HG03196 (cell line): ENCODE results near the gene SLC25A26.
"Not testable (repeated sequence)": the region's sequence is repeated elsewhere in the genome, so short reads cannot be mapped to it uniquely, and the experiment has no call there.

ENCODE experiments used
- ATAC-seq: cut with Tn5 transposase; IDR thresholded peaks from one replicate; pipeline ENCODE4 v1.9.1; 2021; ENCODE audit not compliant: unreplicated experiment

SLC25A26 gene

GRCh38 chr3:66406831-66407610 lies 186.2 kb downstream of the SLC25A26 start:
- ATAC-seq = no peak

GRCh38 chr3:66407611-66408218 lies 186.9 kb downstream of the SLC25A26 start:
- peak; percentile 84 for ATAC-seq

- ATAC-seq = no peak
These were observed 189.3 kb downstream of the SLC25A26 start for GRCh38 chr3:66409771-66410754.

GRCh38 chr3:66410976-66411375 lies 190.2 kb downstream of the SLC25A26 start:
- ATAC-seq = no peak

- ATAC-seq = no peak
These were observed 190.7 kb downstream of the SLC25A26 start for GRCh38 chr3:66411474-66411873.

- ATAC-seq = no peak
These were observed 191.4 kb downstream of the SLC25A26 start for GRCh38 chr3:66411961-66412887.

- ATAC-seq = no peak
These were observed 192.4 kb downstream of the SLC25A26 start for GRCh38 chr3:66413151-66413751.

- ATAC-seq = no peak
These were observed 194.0 kb downstream of the SLC25A26 start for GRCh38 chr3:66414846-66415245.

GRCh38 chr3:66415867-66416428 lies 195.1 kb downstream of the SLC25A26 start:
- no peak for ATAC-seq

GRCh38 chr3:66416556-66417304 lies 195.9 kb downstream of the SLC25A26 start:
- no peak for ATAC-seq

GRCh38 chr3:66418475-66418931 lies 197.7 kb downstream of the SLC25A26 start:
- ATAC-seq = no peak

- ATAC-seq = no peak
These were observed 198.2 kb downstream of the SLC25A26 start for GRCh38 chr3:66419036-66419435.

GRCh38 chr3:66421144-66421543 lies 200.3 kb downstream of the SLC25A26 start:
- ATAC-seq = not testable (repeated sequence)

- ATAC-seq = not testable (repeated sequence)
These were observed 201.1 kb downstream of the SLC25A26 start for GRCh38 chr3:66421893-66422292.

- no peak for ATAC-seq
These were observed 203.0 kb downstream of the SLC25A26 start for GRCh38 chr3:66423791-66424190.

GRCh38 chr3:66425032-66425431 lies 204.2 kb downstream of the SLC25A26 start:
- ATAC-seq = no peak

- ATAC-seq = no peak
These were observed 204.8 kb downstream of the SLC25A26 start for GRCh38 chr3:66425576-66426114.

GRCh38 chr3:66426135-66426534 lies 205.3 kb downstream of the SLC25A26 start:
- ATAC-seq = no peak
